HG03571 (cell line): Measurements from ENCODE around the gene ZBTB46.
A peak's percentile ranks its signal among the peaks of the same experiment; 100 is the strongest.
"Not testable (repeated sequence)": the region's sequence is repeated elsewhere in the genome, so short reads cannot be mapped to it uniquely, and the experiment has no call there.

Experiments
- ATAC-seq: cut with Tn5 transposase; IDR thresholded peaks from one replicate; pipeline ENCODE4 v1.9.1; 2021; ENCODE audit not compliant: unreplicated experiment

Gene ZBTB46

GRCh38 chr20:63830841-63831588, at the start of gene ZBTB46:
TSS of gene ZBTB46 (minus strand) at chr20:63831264. CDS start at chr20:63790757, 40,507 bp downstream.
- ATAC-seq: no peak

GRCh38 chr20:63878899-63879663, 48.0 kb upstream of the ZBTB46 start:
- ATAC-seq: no peak

GRCh38 chr20:63877755-63878470, 46.8 kb upstream of the ZBTB46 start:
- no peak for ATAC-seq

GRCh38 chr20:63876489-63877036, 45.5 kb upstream of the ZBTB46 start:
- ATAC-seq: no peak

GRCh38 chr20:63874241-63874640, 43.2 kb upstream of the ZBTB46 start:
- ATAC-seq: not testable (repeated sequence)

- ATAC-seq: no peak
Measured at GRCh38 chr20:63873477-63873971, 42.5 kb upstream of the ZBTB46 start.

GRCh38 chr20:63868264-63868663, 37.2 kb upstream of the ZBTB46 start:
- no peak for ATAC-seq

GRCh38 chr20:63867042-63867441, 36.0 kb upstream of the ZBTB46 start:
- not testable (repeated sequence) for ATAC-seq

- peak; percentile 67 for ATAC-seq
Measured at GRCh38 chr20:63864978-63865640, 34.0 kb upstream of the ZBTB46 start, which contains the start of gene TPD52L2. TSS of gene TPD52L2 (plus strand) at chr20:63865270. CDS start at chr20:63865366, 96 bp downstream.

- ATAC-seq: no peak
Measured at GRCh38 chr20:63864545-63864977, 33.5 kb upstream of the ZBTB46 start.

GRCh38 chr20:63863798-63864544, 32.9 kb upstream of the ZBTB46 start:
- ATAC-seq: peak; percentile 61

- no peak for ATAC-seq
Measured at GRCh38 chr20:63863021-63863797, 32.1 kb upstream of the ZBTB46 start.

- no peak for ATAC-seq
Measured at GRCh38 chr20:63861981-63862901, 31.2 kb upstream of the ZBTB46 start.

GRCh38 chr20:63861365-63861934, 30.4 kb upstream of the ZBTB46 start, which contains the start of gene ABHD16B:
TSS of gene ABHD16B (plus strand) at chr20:63861498. CDS start at chr20:63861541, 43 bp downstream.
- ATAC-seq: no peak

- no peak for ATAC-seq
Measured at GRCh38 chr20:63860325-63861051, 29.4 kb upstream of the ZBTB46 start.

- no peak for ATAC-seq
Measured at GRCh38 chr20:63859166-63859699, 28.2 kb upstream of the ZBTB46 start.
